K562 (cell line): ENCODE measurements around the gene GXYLT2. TPM values are rescaled to one million over a fixed set of nuclear protein-coding genes. Genes with fewer than 3 reads are reported as not detected.

ENCODE experiments used
- ATAC-seq: fragments of 200-7000 bp; cut with Tn5 transposase; 3 replicates; pipeline ENCODE4 v1.9.1; 2020; ENCODE audit warnings: moderate library complexity
- BruUV-seq: library from RNA; stranded (reverse); fragments of 400-500 nt; replicated peaks from 2 replicates; lab custom pipeline; 2021; lab: Mats Ljungman, UMichigan
- CTCF ChIA-PET: fragments of 300-600 bp; formaldehyde crosslinking; extraction: SDS; loops from one replicate; lab custom pipeline; 2021; ENCODE audit warnings: low intra/inter-chr PET ratio; lab: Yijun Ruan, JAX
- POLR2A ChIA-PET: fragments of 300-600, 350-650 bp; sonication (Branson Sonifier 250); formaldehyde crosslinking; extraction: SDS; loops from one replicate; lab custom pipeline; 2021; ENCODE audit warnings: antibody characterized with exemption, inconsistent platforms; lab: Yijun Ruan, JAX
- DNase-seq, 4 experiments: peaks; one replicate each; pipeline versions ENCODE4 v3.0.0 to v3.0.0-alpha.2; 2011 to 2018; ENCODE audit warnings: low spot score in 3 of 4, mixed read lengths in 3 of 4; ENCODE audit errors: extremely low read depth in 1 of 4
- FAIRE-seq: peaks from 2 replicates; lab custom pipeline; 2011; peaks lifted over from hg19 to GRCh38; lab: Jason Lieb, UNC
- H2AFZ ChIP-seq: 2 replicates; pipeline ENCODE4 v1.6.0; 2011; ENCODE audit warnings: low read depth, low read length, control low read depth, inconsistent platforms
- H3K27ac ChIP-seq: fragments of 200-600 bp; 3 replicates; pipeline ENCODE4 v1.8.0; 2011; ENCODE audit warnings: low read depth, mild to moderate bottlenecking, control low read depth, inconsistent platforms, low read length, moderate library complexity, mixed read lengths; ENCODE audit errors: extremely low read depth
- H3K27me3 ChIP-seq, 2 experiments: fragments of 300-600 bp in 1 of 2; 2 replicates in 1 of 2; 3 replicates in 1 of 2; pipeline versions ENCODE4 v1.6.0 to v1.8.0; 2011; ENCODE audit warnings: inconsistent platforms in 2 of 2, low read length in 2 of 2, mild to moderate bottlenecking in 1 of 2, mixed read lengths in 1 of 2, moderate library complexity in 1 of 2; ENCODE audit not compliant: control insufficient read depth in 2 of 2, insufficient read depth in 2 of 2
- H3K36me3 ChIP-seq: fragments of 300-600 bp; 3 replicates; pipeline ENCODE4 v1.8.0; 2011; ENCODE audit warnings: mild to moderate bottlenecking, low read length, inconsistent platforms; ENCODE audit not compliant: control insufficient read depth, insufficient read depth
- H3K4me1 ChIP-seq, 2 experiments: fragments of 200-600 bp in 1 of 2; replicated peaks in 1 of 2; 2 replicates in 1 of 2; 3 replicates in 1 of 2; pipeline versions ENCODE4 v1.5.1 to v1.8.0; 2011; ENCODE audit warnings: inconsistent platforms in 2 of 2, low read length in 2 of 2, mild to moderate bottlenecking in 1 of 2, mixed read lengths in 1 of 2, moderate library complexity in 1 of 2; ENCODE audit not compliant: control insufficient read depth in 2 of 2, insufficient read depth in 2 of 2
- H3K4me2 ChIP-seq: 2 replicates; pipeline ENCODE4 v1.6.1; 2011; ENCODE audit warnings: low read length, control low read depth, inconsistent platforms, mixed read lengths; ENCODE audit not compliant: insufficient read depth
- H3K4me3 ChIP-seq: fragments of 200-600 bp; sonication (generic), shearing (Covaris generic); 2 replicates; pipeline ENCODE4 v1.5.1; 2016; ENCODE audit warnings: control low read depth, inconsistent platforms
- H3K79me2 ChIP-seq: fragments of 200-600 bp; 3 replicates; pipeline ENCODE4 v1.8.0; 2011; ENCODE audit warnings: low read length, inconsistent platforms; ENCODE audit not compliant: control insufficient read depth, insufficient read depth
- H3K9ac ChIP-seq, 2 experiments: 2 replicates each; pipeline versions ENCODE4 v1.6.0 to v1.6.1; 2011; ENCODE audit warnings: low read depth in 2 of 2, low read length in 2 of 2, control low read depth in 1 of 2, inconsistent platforms in 1 of 2, mild to moderate bottlenecking in 1 of 2, mixed read lengths in 1 of 2; ENCODE audit not compliant: insufficient read depth in 1 of 2
- H3K9me1 ChIP-seq: one replicate; pipeline ENCODE4 v1.6.0; 2011; ENCODE audit warnings: inconsistent platforms, mild to moderate bottlenecking, low read length, moderate library complexity; ENCODE audit not compliant: control insufficient read depth, insufficient read depth
- H3K9me3 ChIP-seq: replicated peaks from 2 replicates; pipeline ENCODE4 v1.5.1; 2011; ENCODE audit warnings: low read depth, low read length, inconsistent platforms; ENCODE audit not compliant: control insufficient read depth, insufficient read depth
- H4K20me1 ChIP-seq: replicated peaks from 2 replicates; pipeline ENCODE4 v1.6.1; 2011; ENCODE audit warnings: low read length, inconsistent platforms, mixed read lengths; ENCODE audit not compliant: control insufficient read depth, insufficient read depth
- FOXM1 ChIP-seq, 2 experiments: fragments of 450-650 bp in 1 of 2; sonication (generic) in 1 of 2; formaldehyde crosslinking in 1 of 2; IDR thresholded peaks; 2 replicates each; pipeline versions ENCODE4 v1.6.1 to v1.9.0; 2017 to 2022; ENCODE audit warnings: low read depth in 2 of 2, mild to moderate bottlenecking in 2 of 2, missing genetic modification reagents in 1 of 2, moderate library complexity in 1 of 2
- GABPB2 ChIP-seq: fragments of 250-450 bp; sonication (Bioruptor Pico); conservative IDR thresholded peaks from 2 replicates; pipeline ENCODE4 v1.5.1; 2021; ENCODE audit warnings: mild to moderate bottlenecking
- PML ChIP-seq: IDR thresholded peaks from 2 replicates; pipeline ENCODE4 v1.6.1; 2012; ENCODE audit warnings: low read length, inconsistent platforms
- PTRF ChIP-seq: fragments of 450-650 bp; IDR thresholded peaks from 2 replicates; pipeline ENCODE4 v1.6.1; 2016; ENCODE audit warnings: mild to moderate bottlenecking, missing genetic modification characterization, missing compliant biosample characterization
- YBX1 ChIP-seq: fragments of 450-650 bp; IDR thresholded peaks from 2 replicates; pipeline ENCODE4 v1.7.1; 2016; ENCODE audit warnings: mild to moderate bottlenecking
- ZNF24 ChIP-seq: fragments of 450-650 bp; IDR thresholded peaks from 2 replicates; pipeline ENCODE4 v1.6.1; 2016
- ZNF316 ChIP-seq: fragments of 450-650 bp; IDR thresholded peaks from 2 replicates; pipeline ENCODE4 v1.6.1; 2016
- ZNF75A ChIP-seq: fragments of 450-650 bp; formaldehyde crosslinking; IDR thresholded peaks from 2 replicates; pipeline ENCODE4 v1.4.0; 2020; ENCODE audit warnings: mild to moderate bottlenecking
- WGBS: fragments of 100-300 bp; shearing (Covaris generic); methylation state at CpG from one replicate; pipeline ENCODE4 v1.1.6; 2016; ENCODE audit warnings: low coverage, mixed read lengths; ENCODE audit not compliant: insufficient coverage; ENCODE audit errors: missing lambda C conversion rate; 5-methylcytosine and 5-hydroxymethylcytosine counted together
- in situ Hi-C: fragments of 300-500 bp; cut with MboI; formaldehyde crosslinking; loops from 4 replicates; pipeline ENCODE4 v1.15.0; 2018; ENCODE audit warnings: inconsistent platforms, mixed read lengths
- intact Hi-C: fragments of 100-400 bp; cut with micrococcal nuclease; formaldehyde crosslinking; loops from 2 replicates; pipeline ENCODE4 v1.14.2; 2022
- polyA plus RNA-seq, 8 experiments: library from polyadenylated mRNA; depleted of rRNA in 4 of 8; stranded (reverse) in 5 of 8; unstranded in 3 of 8; fragments of >200 nt; fragmentation: Nextera tagmentation in 2 of 8; fragmentation: Illumina TruSeq in 1 of 8; extraction: Ambion mirVana in 2 of 8; extraction: Trizol in 1 of 8; gene quantifications; 2 replicates each; pipeline versions ENCODE4 v1.2.1 to v1.2.3, GENCODE V29; 2011 to 2014; ENCODE audit warnings: inconsistent platforms in 1 of 8, missing spikeins in 1 of 8
- total RNA-seq, 7 experiments: library from RNA; depleted of rRNA in 6 of 7; stranded (reverse); fragments of >200 nt in 6 of 7; fragmentation: Illumina TruSeq in 2 of 7; extraction: Trizol in 2 of 7; gene quantifications; 2 replicates each; pipeline versions ENCODE4 v1.2.1 to v1.2.3, GENCODE V29; 2011 to 2021; ENCODE audit warnings: low replicate concordance in 1 of 7
- TF ChIP-seq, protein P1 (sequence below): fragments of 250-450 bp; sonication (Bioruptor Pico); IDR thresholded peaks from 2 replicates; pipeline ENCODE4 v1.8.0; 2022; ENCODE audit warnings: moderate library complexity, mild to moderate bottlenecking, inconsistent platforms
- TF ChIP-seq, protein P2 (sequence below): IDR thresholded peaks from 2 replicates; pipeline ENCODE4 v1.6.1; 2012; ENCODE audit warnings: low read depth, low read length, improper control_type of control experiment, borderline replicate concordance

GXYLT2 gene
- total and polyA plus RNA-seq, 9 of the 15 experiments (the other 6 are each of a cell fraction or from before 2014, with no cell fraction given) = 0.71 to 6.0 (median 3.3) TPM

DNA sequence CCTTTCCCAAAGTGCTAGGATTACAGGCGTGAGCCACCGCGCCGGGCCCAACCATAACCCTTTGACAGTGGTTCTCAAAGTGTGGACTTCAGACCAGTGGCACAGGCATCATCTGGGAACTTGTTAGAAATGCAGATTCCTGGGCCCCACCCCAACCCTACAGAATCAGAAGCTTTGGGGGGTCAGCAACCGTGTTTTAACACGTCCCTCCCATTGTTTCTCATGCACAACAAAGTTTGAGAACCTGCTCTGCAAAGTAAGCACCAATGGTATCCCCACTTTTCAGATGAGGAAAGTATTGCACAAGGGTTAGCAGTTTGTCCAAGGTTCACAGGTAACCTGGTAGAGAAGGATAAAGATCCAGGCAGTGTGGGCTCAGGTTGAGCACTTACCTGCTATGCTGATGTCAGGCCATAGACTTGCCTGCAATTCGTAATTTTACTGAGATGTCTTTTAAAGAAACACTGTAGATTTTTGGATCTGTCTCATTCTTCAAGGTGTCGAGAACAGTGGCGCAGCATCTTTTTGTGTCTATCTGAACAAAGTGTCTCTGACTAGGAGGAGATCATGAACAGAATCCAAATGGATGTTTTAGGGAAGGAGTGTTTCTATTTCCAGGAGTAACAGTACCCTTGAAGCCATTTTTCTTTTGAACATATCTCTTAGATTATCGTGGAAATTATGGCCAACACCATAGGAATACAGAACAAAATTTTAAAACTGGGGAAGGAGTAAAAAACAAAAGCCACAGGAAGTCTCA is 2.5 kb downstream of the GXYLT2 start:
- peaks cover 4 to 25% of the 10 kb centered on the region in 2 experiments; a peak in 3 of 5 replicates for H3K4me1 ChIP-seq
- H3K9me3 ChIP-seq = no peaks in the 10 kb centered on the region
- no peak for TF ChIP-seq YBX1
- no peak for TF ChIP-seq PTRF (tag)
- TF ChIP-seq ZNF24 = no peak
- no peak for TF ChIP-seq FOXM1 (IDR thresholded peaks at IDR 0.05; ENCODE audit: low read depth)
- no peak for TF ChIP-seq FOXM1 (CRISPR knock-in tag; IDR thresholded peaks at IDR 0.05; ENCODE audit: low read depth)
- TF ChIP-seq PML = no peak
- TF ChIP-seq ZNF75A (CRISPR knock-in tag) = no peak
- TF ChIP-seq ZNF316 = no peak
- no peak for TF ChIP-seq GABPB2 (CRISPR knock-in tag)
- TF ChIP-seq, protein P1, sequence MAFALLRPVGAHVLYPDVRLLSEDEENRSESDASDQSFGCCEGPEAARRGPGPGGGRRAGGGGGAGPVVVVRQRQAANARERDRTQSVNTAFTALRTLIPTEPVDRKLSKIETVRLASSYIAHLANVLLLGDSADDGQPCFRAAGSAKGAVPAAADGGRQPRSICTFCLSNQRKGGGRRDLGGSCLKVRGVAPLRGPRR (CRISPR knock-in tag) = no peak
- TF ChIP-seq, protein P2, sequence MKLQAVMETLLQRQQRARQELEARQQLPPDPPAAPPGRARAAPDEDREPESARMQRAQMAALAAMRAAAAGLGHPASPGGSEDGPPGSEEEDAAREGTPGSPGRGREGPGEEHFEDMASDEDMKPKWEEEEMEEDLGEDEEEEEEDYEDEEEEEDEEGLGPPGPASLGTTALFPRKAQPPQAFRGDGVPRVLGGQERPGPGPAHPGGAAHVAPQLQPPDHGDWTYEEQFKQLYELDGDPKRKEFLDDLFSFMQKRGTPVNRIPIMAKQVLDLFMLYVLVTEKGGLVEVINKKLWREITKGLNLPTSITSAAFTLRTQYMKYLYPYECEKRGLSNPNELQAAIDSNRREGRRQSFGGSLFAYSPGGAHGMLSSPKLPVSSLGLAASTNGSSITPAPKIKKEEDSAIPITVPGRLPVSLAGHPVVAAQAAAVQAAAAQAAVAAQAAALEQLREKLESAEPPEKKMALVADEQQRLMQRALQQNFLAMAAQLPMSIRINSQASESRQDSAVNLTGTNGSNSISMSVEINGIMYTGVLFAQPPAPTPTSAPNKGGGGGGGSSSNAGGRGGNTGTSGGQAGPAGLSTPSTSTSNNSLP = no peak
- TF ChIP-seq, all 486 proteins: peak for 0
- no peak for FAIRE-seq
- Histone ChIP-seq H4K20me1 (no peaks in the 10 kb centered on the region), H2AFZ (no peak overlapping the region), H3K79me2 (no peaks in the 10 kb centered on the region), H3K4me2 (no peak overlapping the region), H3K27ac (0 out of 3 replicates have a peak overlapping the region, but pooled peaks have one; percentile 17), H3K27me3 (no peaks in the 10 kb centered on the region), H3K4me3 (no peak overlapping the region), H3K9ac (no peak overlapping the region), H3K36me3 (no peaks in the 10 kb centered on the region), H3K9me1 (no peaks in the 10 kb centered on the region)
- intact Hi-C loops (no loop called here), in situ Hi-C loops (no loop called here)
- 79% methylated on average over 10 of the region's 10 CpGs for WGBS
- no TSS peak for BruUV-seq
- no peak for ATAC-seq
- DNase-seq = no peak
- ChIA-PET CTCF (interaction anchor here (1.0 kb wide), 1 partner anchor 39 kb away, joined by 3 read pairs; no protein-coding TSS in a partner anchor), POLR2A (no interaction called here)
